ENCODE results near the gene MYBBP1A. TPM values are rescaled to one million over a fixed set of nuclear protein-coding genes. Genes with fewer than 3 reads are reported as not detected.

The MYBBP1A gene
- polyA plus RNA-seq, 2 of the 4 experiments (the other 2 are of a cell fraction), result 42.9 to 95.1 TPM

GRCh38 chr17:4576161-4576558 is 21.0 kb upstream of the MYBBP1A start:
- FAIRE-seq, result no peak

GRCh38 chr17:4574448-4575045 is 19.4 kb upstream of the MYBBP1A start:
- no peak overlapping the region for H3K4me2 ChIP-seq
- ATAC-seq (no peak), DNase-seq (ENCODE audit: low read depth in 1 of 2, low spot score in 1 of 2) (no peak), FAIRE-seq (no peak)
- no peaks in the 10 kb centered on the region for H3K9me3 ChIP-seq
- no peak overlapping the region for H3K4me3 ChIP-seq
- WGBS (ENCODE audit: missing lambda C conversion rate), result 88% methylated on average over 9 of the region's 9 CpGs
- no peak for TF ChIP-seq HMGXB4 (CRISPR knock-in tag; IDR thresholded peaks at IDR 0.05; ENCODE audit: borderline replicate concordance)
- no peak for TF ChIP-seq NPAS2 (CRISPR knock-in tag; IDR thresholded peaks at IDR 0.05; ENCODE audit: borderline replicate concordance)
- TF ChIP-seq NR3C1 (IDR thresholded peaks at IDR 0.05), result no peak
- no peak for TF ChIP-seq CHD4 (IDR thresholded peaks at IDR 0.05; ENCODE audit: borderline replicate concordance)
- TF ChIP-seq SREBF2 (IDR thresholded peaks at IDR 0.05), result no peak
- TF ChIP-seq FOSB (CRISPR knock-in tag; IDR thresholded peaks at IDR 0.05), result no peak
- no peak for TF ChIP-seq HDAC2 (IDR thresholded peaks at IDR 0.05)
- TF ChIP-seq BCL3 (IDR thresholded peaks at IDR 0.05), result no peak
- no peak for TF ChIP-seq POLR2AphosphoS2 (conservative IDR thresholded peaks at IDR 0.05; ENCODE audit: low read length)
- TF ChIP-seq MAZ (IDR thresholded peaks at IDR 0.05; ENCODE audit: borderline replicate concordance, low read depth, low read length), result no peak
- no peak for TF ChIP-seq ZSCAN20 (CRISPR knock-in tag; IDR thresholded peaks at IDR 0.05)
- no peak for TF ChIP-seq FOXS1 (CRISPR knock-in tag; IDR thresholded peaks at IDR 0.05)
- no peak for TF ChIP-seq HES2 (IDR thresholded peaks at IDR 0.05)
- TF ChIP-seq KDM5A (IDR thresholded peaks at IDR 0.05), result no peak
- CTCF ChIA-PET, result interaction anchor here (1.0 to 4.2 kb wide), 7 partner anchors 7 to 51 kb away, joined by 3 to 48 read pairs (median 6); no protein-coding TSS in a partner anchor
- POLR2A ChIA-PET, result no interaction called here
- H3K27ac ChIP-seq, result no peak overlapping the region
- H3K4me1 ChIP-seq, result peaks cover 6% of the 10 kb centered on the region; the same call in 1 of the 3 replicates

More at GRCh38 chr17:4576161-4576558, 21.0 kb upstream of the MYBBP1A start:
- no peak for DNase-seq (ENCODE audit: low read depth in 1 of 2, low spot score in 1 of 2)
- no peak for ATAC-seq
- H3K4me2 ChIP-seq, result no peak overlapping the region
- H3K4me3 ChIP-seq, result no peak overlapping the region
- no peak overlapping the region for H3K27ac ChIP-seq
- ChIA-PET CTCF (interaction anchor here (1.4 to 4.2 kb wide), 6 partner anchors 9 to 214 kb away, joined by 4 to 48 read pairs (median 6); no protein-coding TSS in a partner anchor), POLR2A (no interaction called here)
- H3K9me3 ChIP-seq, result no peaks in the 10 kb centered on the region
- TF ChIP-seq RCOR1 (IDR thresholded peaks at IDR 0.05; ENCODE audit: low read depth, low read length) (no peak), ZFP36 (IDR thresholded peaks at IDR 0.05; ENCODE audit: borderline replicate concordance, partially characterized antibody) (no peak), EHF (CRISPR knock-in tag; IDR thresholded peaks at IDR 0.05) (no peak), HES2 (IDR thresholded peaks at IDR 0.05) (no peak), NR3C1 (IDR thresholded peaks at IDR 0.05) (no peak), JUN (IDR thresholded peaks at IDR 0.05) (no peak), ZC3H11A (IDR thresholded peaks at IDR 0.05) (no peak), POLR2AphosphoS2 (conservative IDR thresholded peaks at IDR 0.05; ENCODE audit: low read length) (no peak), FOSL2 (IDR thresholded peaks at IDR 0.05) (no peak), FOSL2 (CRISPR knock-in tag; IDR thresholded peaks at IDR 0.05) (no peak), ESRRA (IDR thresholded peaks at IDR 0.05; ENCODE audit: borderline replicate concordance, low read length) (no peak)
- WGBS (ENCODE audit: missing lambda C conversion rate), result 51% methylated on average over 6 of the region's 6 CpGs
- H3K4me1 ChIP-seq, result peaks cover 6% of the 10 kb centered on the region; the same call in 1 of the 3 replicates
